ENCODE data around the gene MRPS24. TPM values are rescaled to one million over a fixed set of nuclear protein-coding genes. Genes with fewer than 3 reads are reported as not detected.
A peak's percentile ranks its signal among the peaks of the same experiment; 100 is the strongest.

MRPS24 gene
- total RNA-seq, 1 donor from 2014 or later: 72.8 TPM

GRCh38 chr7:43891069-43891955 is 22.0 kb upstream of the MRPS24 start:
- H3K4me3 Mint-ChIP-seq (ENCODE audit: low read depth): no peak overlapping the region
- peaks cover 5% of the 10 kb centered on the region for H3K36me3 Mint-ChIP-seq (ENCODE audit: insufficient read depth)
- no peaks in the 10 kb centered on the region for H3K9me3 Mint-ChIP-seq (ENCODE audit: low read depth)
- H3K4me1 Mint-ChIP-seq (ENCODE audit: low read depth): peaks cover 19% of the 10 kb centered on the region
- DNase-seq (ENCODE audit: low spot score, unreplicated experiment): no peak
- peak overlapping the region; percentile 85 for H3K27ac Mint-ChIP-seq
- no peak for TF ChIP-seq CTCF (IDR thresholded peaks at IDR 0.05; ENCODE audit: unreplicated experiment)
- H3K27me3 Mint-ChIP-seq: no peaks in the 10 kb centered on the region

GRCh38 chr7:43890468-43890867 is 21.2 kb upstream of the MRPS24 start:
- no peak for DNase-seq (ENCODE audit: low spot score, unreplicated experiment)
- no peak overlapping the region for H3K27ac Mint-ChIP-seq
- no peak overlapping the region for H3K4me3 Mint-ChIP-seq (ENCODE audit: low read depth)
- no peaks in the 10 kb centered on the region for H3K27me3 Mint-ChIP-seq
- H3K4me1 Mint-ChIP-seq (ENCODE audit: low read depth): peaks cover 19% of the 10 kb centered on the region
- TF ChIP-seq CTCF (IDR thresholded peaks at IDR 0.05; ENCODE audit: unreplicated experiment): no peak
- no peaks in the 10 kb centered on the region for H3K9me3 Mint-ChIP-seq (ENCODE audit: low read depth)
- H3K36me3 Mint-ChIP-seq (ENCODE audit: insufficient read depth): peaks cover 4% of the 10 kb centered on the region

- no peak for DNase-seq (ENCODE audit: low spot score, unreplicated experiment)
- Mint-ChIP-seq H3K4me1 (ENCODE audit: low read depth) (peaks cover 19% of the 10 kb centered on the region), H3K4me3 (ENCODE audit: low read depth) (no peak overlapping the region), H3K9me3 (ENCODE audit: low read depth) (no peaks in the 10 kb centered on the region), H3K36me3 (ENCODE audit: insufficient read depth) (peaks cover 4% of the 10 kb centered on the region), H3K27ac (no peak overlapping the region), H3K27me3 (no peaks in the 10 kb centered on the region)
- TF ChIP-seq CTCF (IDR thresholded peaks at IDR 0.05; ENCODE audit: unreplicated experiment): no peak
Measured at GRCh38 chr7:43888993-43889945, 20.0 kb upstream of the MRPS24 start.

GRCh38 chr7:43884617-43885016 is 15.3 kb upstream of the MRPS24 start:
- TF ChIP-seq CTCF (IDR thresholded peaks at IDR 0.05; ENCODE audit: unreplicated experiment): no peak
- Mint-ChIP-seq H3K27ac (no peak overlapping the region), H3K9me3 (ENCODE audit: low read depth) (no peaks in the 10 kb centered on the region), H3K4me3 (ENCODE audit: low read depth) (no peak overlapping the region), H3K36me3 (ENCODE audit: insufficient read depth) (peaks cover 14% of the 10 kb centered on the region), H3K4me1 (ENCODE audit: low read depth) (no peaks in the 10 kb centered on the region), H3K27me3 (no peaks in the 10 kb centered on the region)
- no peak for DNase-seq (ENCODE audit: low spot score, unreplicated experiment)

- Mint-ChIP-seq H3K27me3 (no peaks in the 10 kb centered on the region), H3K27ac (no peak overlapping the region), H3K36me3 (ENCODE audit: insufficient read depth) (peaks cover 14% of the 10 kb centered on the region), H3K4me3 (ENCODE audit: low read depth) (no peak overlapping the region), H3K9me3 (ENCODE audit: low read depth) (no peaks in the 10 kb centered on the region), H3K4me1 (ENCODE audit: low read depth) (no peaks in the 10 kb centered on the region)
- no peak for TF ChIP-seq CTCF (IDR thresholded peaks at IDR 0.05; ENCODE audit: unreplicated experiment)
- no peak for DNase-seq (ENCODE audit: low spot score, unreplicated experiment)
Measured at GRCh38 chr7:43884209-43884608, 14.9 kb upstream of the MRPS24 start.

Data from progenitor cell of endocrine pancreas (in vitro differentiated cells).